ENCODE data around the gene TBC1D32.

The TBC1D32 gene

DNA sequence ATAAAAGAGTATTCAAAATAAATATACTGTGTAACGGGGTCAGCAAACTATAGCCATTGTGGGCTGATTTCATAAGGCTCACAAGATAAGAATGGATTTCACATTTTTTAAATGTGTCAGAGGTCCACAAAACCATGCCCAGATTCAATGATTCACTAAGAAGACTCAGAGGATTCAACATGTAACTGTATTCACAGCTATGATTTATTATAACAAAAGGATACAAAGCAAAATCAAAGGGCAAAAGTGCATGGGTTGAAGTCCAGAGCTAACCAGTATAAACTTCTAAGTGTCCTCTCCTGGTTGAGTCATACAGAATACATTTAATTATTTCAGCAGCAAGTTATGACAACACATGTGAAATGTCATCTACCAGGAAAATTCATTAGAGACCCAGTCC is 49.2 kb downstream of the TBC1D32 start:
- TF ChIP-seq TOX (CRISPR knock-in tag; IDR thresholded peaks at IDR 0.05; ENCODE audit: borderline replicate concordance) (no peak), ZC3H10 (CRISPR knock-in tag; IDR thresholded peaks at IDR 0.05) (0 out of 2 replicates have a peak, but pooled peaks have one; percentile 8)
- ATAC-seq, result no peak

DNA sequence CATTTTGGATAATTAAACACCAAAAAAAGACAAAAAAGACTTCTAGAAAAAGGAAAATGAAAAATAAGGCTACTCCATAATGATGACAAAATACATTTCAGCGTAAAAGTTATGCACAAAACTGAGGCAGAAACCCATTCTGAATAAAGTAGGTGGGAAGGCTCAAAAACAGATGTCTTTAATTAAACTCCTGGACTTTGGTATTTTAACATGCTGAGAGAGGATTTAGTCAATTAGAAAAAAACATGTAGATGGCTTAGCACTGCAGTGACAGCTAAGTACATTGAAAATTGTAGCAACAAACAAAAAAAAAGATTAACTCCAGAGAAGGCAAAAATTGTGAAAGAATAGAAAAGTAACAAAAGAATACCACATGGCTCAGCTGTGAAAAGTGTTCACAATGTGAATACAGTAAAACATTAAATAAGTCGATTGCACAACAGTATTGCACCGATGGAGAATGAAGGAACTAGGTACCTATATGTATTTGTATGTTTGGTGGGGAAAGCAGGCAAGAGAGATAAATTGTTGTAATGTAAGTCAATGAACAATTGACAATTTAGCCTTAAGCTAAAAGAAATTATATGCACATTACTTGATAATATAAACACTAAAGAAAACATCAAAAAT is 59.5 kb downstream of the TBC1D32 start:
- ATAC-seq, result no peak
- TF ChIP-seq, protein P1, sequence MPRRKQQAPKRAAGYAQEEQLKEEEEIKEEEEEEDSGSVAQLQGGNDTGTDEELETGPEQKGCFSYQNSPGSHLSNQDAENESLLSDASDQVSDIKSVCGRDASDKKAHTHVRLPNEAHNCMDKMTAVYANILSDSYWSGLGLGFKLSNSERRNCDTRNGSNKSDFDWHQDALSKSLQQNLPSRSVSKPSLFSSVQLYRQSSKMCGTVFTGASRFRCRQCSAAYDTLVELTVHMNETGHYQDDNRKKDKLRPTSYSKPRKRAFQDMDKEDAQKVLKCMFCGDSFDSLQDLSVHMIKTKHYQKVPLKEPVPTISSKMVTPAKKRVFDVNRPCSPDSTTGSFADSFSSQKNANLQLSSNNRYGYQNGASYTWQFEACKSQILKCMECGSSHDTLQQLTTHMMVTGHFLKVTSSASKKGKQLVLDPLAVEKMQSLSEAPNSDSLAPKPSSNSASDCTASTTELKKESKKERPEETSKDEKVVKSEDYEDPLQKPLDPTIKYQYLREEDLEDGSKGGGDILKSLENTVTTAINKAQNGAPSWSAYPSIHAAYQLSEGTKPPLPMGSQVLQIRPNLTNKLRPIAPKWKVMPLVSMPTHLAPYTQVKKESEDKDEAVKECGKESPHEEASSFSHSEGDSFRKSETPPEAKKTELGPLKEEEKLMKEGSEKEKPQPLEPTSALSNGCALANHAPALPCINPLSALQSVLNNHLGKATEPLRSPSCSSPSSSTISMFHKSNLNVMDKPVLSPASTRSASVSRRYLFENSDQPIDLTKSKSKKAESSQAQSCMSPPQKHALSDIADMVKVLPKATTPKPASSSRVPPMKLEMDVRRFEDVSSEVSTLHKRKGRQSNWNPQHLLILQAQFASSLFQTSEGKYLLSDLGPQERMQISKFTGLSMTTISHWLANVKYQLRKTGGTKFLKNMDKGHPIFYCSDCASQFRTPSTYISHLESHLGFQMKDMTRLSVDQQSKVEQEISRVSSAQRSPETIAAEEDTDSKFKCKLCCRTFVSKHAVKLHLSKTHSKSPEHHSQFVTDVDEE (CRISPR knock-in tag; IDR thresholded peaks at IDR 0.05), result no peak
- TF ChIP-seq TOX (CRISPR knock-in tag; IDR thresholded peaks at IDR 0.05; ENCODE audit: borderline replicate concordance) (no peak), ZFP3 (CRISPR knock-in tag; IDR thresholded peaks at IDR 0.05) (no peak), GLIS3 (CRISPR knock-in tag; IDR thresholded peaks at IDR 0.05) (no peak), ZNF70 (CRISPR knock-in tag; IDR thresholded peaks at IDR 0.05) (no peak), ZFP30 (CRISPR knock-in tag; IDR thresholded peaks at IDR 0.05) (no peak)
- TF ChIP-seq, protein P2, sequence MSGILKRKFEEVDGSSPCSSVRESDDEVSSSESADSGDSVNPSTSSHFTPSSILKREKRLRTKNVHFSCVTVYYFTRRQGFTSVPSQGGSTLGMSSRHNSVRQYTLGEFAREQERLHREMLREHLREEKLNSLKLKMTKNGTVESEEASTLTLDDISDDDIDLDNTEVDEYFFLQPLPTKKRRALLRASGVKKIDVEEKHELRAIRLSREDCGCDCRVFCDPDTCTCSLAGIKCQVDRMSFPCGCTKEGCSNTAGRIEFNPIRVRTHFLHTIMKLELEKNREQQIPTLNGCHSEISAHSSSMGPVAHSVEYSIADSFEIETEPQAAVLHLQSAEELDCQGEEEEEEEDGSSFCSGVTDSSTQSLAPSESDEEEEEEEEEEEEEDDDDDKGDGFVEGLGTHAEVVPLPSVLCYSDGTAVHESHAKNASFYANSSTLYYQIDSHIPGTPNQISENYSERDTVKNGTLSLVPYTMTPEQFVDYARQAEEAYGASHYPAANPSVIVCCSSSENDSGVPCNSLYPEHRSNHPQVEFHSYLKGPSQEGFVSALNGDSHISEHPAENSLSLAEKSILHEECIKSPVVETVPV (CRISPR knock-in tag; IDR thresholded peaks at IDR 0.05), result no peak
- TF ChIP-seq, protein P3, sequence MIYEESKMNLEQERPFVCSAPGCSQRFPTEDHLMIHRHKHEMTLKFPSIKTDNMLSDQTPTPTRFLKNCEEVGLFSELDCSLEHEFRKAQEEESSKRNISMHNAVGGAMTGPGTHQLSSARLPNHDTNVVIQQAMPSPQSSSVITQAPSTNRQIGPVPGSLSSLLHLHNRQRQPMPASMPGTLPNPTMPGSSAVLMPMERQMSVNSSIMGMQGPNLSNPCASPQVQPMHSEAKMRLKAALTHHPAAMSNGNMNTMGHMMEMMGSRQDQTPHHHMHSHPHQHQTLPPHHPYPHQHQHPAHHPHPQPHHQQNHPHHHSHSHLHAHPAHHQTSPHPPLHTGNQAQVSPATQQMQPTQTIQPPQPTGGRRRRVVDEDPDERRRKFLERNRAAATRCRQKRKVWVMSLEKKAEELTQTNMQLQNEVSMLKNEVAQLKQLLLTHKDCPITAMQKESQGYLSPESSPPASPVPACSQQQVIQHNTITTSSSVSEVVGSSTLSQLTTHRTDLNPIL (CRISPR knock-in tag; IDR thresholded peaks at IDR 0.05; ENCODE audit: low read depth), result no peak

DNA sequence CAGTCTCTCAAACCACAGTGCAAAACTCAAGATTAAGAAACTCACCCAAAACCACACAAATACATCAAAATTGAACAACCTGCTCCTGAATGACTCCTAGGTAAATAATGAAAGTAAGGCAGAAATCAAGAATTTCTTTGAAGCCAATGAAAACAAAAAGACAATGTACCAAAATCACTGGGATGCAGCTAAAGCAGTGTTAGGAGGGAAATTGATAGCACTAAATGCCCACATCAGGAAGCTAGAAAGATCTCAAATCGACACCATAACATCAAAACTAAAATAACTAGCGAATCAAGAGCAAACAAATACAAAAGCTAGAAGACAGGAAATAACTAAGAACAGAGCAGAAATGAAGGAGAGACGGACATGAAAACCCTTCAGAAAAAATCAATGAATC is 70.5 kb downstream of the TBC1D32 start:
- TF ChIP-seq, protein P4, sequence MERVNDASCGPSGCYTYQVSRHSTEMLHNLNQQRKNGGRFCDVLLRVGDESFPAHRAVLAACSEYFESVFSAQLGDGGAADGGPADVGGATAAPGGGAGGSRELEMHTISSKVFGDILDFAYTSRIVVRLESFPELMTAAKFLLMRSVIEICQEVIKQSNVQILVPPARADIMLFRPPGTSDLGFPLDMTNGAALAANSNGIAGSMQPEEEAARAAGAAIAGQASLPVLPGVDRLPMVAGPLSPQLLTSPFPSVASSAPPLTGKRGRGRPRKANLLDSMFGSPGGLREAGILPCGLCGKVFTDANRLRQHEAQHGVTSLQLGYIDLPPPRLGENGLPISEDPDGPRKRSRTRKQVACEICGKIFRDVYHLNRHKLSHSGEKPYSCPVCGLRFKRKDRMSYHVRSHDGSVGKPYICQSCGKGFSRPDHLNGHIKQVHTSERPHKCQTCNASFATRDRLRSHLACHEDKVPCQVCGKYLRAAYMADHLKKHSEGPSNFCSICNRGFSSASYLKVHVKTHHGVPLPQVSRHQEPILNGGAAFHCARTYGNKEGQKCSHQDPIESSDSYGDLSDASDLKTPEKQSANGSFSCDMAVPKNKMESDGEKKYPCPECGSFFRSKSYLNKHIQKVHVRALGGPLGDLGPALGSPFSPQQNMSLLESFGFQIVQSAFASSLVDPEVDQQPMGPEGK (CRISPR knock-in tag; IDR thresholded peaks at IDR 0.05; ENCODE audit: borderline replicate concordance), result no peak
- TF ChIP-seq TCF4 (CRISPR knock-in tag; IDR thresholded peaks at IDR 0.05; ENCODE audit: borderline replicate concordance), result no peak
- TF ChIP-seq OSR1 (CRISPR knock-in tag; IDR thresholded peaks at IDR 0.05), result no peak
- TF ChIP-seq BACH2 (CRISPR knock-in tag; IDR thresholded peaks at IDR 0.05; ENCODE audit: borderline replicate concordance), result no peak
- TF ChIP-seq ZNF8 (CRISPR knock-in tag; IDR thresholded peaks at IDR 0.05), result no peak
- TF ChIP-seq, protein P1 (CRISPR knock-in tag; IDR thresholded peaks at IDR 0.05), result no peak
- TF ChIP-seq CSDC2 (CRISPR knock-in tag; IDR thresholded peaks at IDR 0.05), result no peak
- TF ChIP-seq ZFP3 (CRISPR knock-in tag; IDR thresholded peaks at IDR 0.05), result no peak
- no peak for TF ChIP-seq ESRRG (CRISPR knock-in tag; IDR thresholded peaks at IDR 0.05)
- TF ChIP-seq SNAI2 (CRISPR knock-in tag; IDR thresholded peaks at IDR 0.05), result no peak
- TF ChIP-seq RARB (CRISPR knock-in tag; IDR thresholded peaks at IDR 0.05), result no peak
- TF ChIP-seq ZNF565 (CRISPR knock-in tag; conservative IDR thresholded peaks at IDR 0.05; ENCODE audit: low read depth), result no peak
- TF ChIP-seq, protein P2 (CRISPR knock-in tag; IDR thresholded peaks at IDR 0.05), result no peak
- TF ChIP-seq PPARA (CRISPR knock-in tag; IDR thresholded peaks at IDR 0.05; ENCODE audit: borderline replicate concordance), result no peak
- TF ChIP-seq ZFP30 (CRISPR knock-in tag; IDR thresholded peaks at IDR 0.05), result no peak
- TF ChIP-seq TOX (CRISPR knock-in tag; IDR thresholded peaks at IDR 0.05; ENCODE audit: borderline replicate concordance), result no peak
- TF ChIP-seq, protein P5, sequence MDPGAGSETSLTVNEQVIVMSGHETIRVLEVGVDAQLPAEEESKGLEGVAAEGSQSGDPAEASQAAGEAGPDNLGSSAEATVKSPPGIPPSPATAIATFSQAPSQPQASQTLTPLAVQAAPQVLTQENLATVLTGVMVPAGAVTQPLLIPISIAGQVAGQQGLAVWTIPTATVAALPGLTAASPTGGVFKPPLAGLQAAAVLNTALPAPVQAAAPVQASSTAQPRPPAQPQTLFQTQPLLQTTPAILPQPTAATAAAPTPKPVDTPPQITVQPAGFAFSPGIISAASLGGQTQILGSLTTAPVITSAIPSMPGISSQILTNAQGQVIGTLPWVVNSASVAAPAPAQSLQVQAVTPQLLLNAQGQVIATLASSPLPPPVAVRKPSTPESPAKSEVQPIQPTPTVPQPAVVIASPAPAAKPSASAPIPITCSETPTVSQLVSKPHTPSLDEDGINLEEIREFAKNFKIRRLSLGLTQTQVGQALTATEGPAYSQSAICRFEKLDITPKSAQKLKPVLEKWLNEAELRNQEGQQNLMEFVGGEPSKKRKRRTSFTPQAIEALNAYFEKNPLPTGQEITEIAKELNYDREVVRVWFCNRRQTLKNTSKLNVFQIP (CRISPR knock-in tag; IDR thresholded peaks at IDR 0.05; ENCODE audit: borderline replicate concordance, low read depth), result no peak
- no peak for TF ChIP-seq ZNF70 (CRISPR knock-in tag; IDR thresholded peaks at IDR 0.05)
- no peak for ATAC-seq
